SK-N-SH (cell line): ENCODE data around the gene COX7A1. TPM values are rescaled to one million over a fixed set of nuclear protein-coding genes. Genes with fewer than 3 reads are reported as not detected.

Source experiments
- CTCF ChIA-PET: fragments of 300-600, 350-600 bp; formaldehyde crosslinking; extraction: SDS; loops from one replicate; lab custom pipeline; 2021; lab: Yijun Ruan, JAX
- POLR2A ChIA-PET: fragments of 350-600 bp; sonication (Branson Sonifier 250); formaldehyde crosslinking; extraction: SDS; loops from one replicate; lab custom pipeline; 2020; ENCODE audit warnings: antibody characterized with exemption, inconsistent platforms; lab: Yijun Ruan, JAX
- DNase-seq: peaks from one replicate; pipeline ENCODE4 v3.0.0; 2012
- H2AFZ ChIP-seq: fragments of 200-600 bp; sonication (generic); 2 replicates; pipeline ENCODE4 v1.8.1; 2016; ENCODE audit warnings: antibody characterized with exemption, mild to moderate bottlenecking, low read depth
- H3F3A ChIP-seq: fragments of 200-600 bp; sonication (generic); replicated peaks from 2 replicates; pipeline ENCODE3; 2016; ENCODE audit warnings: antibody characterized with exemption, mild to moderate bottlenecking; ENCODE audit not compliant: insufficient read depth
- H3K27ac ChIP-seq, 2 experiments: fragments of 200-500 bp in 1 of 2; fragments of 200-600 bp in 1 of 2; sonication (Bioruptor generic) in 1 of 2; sonication (generic), shearing (Covaris generic) in 1 of 2; 2 replicates each; pipeline versions ENCODE4 v1.5.1 to v1.6.1; 2014 to 2016; ENCODE audit warnings: low read depth in 2 of 2, inconsistent platforms in 1 of 2, low read length in 1 of 2, mild to moderate bottlenecking in 1 of 2, mixed read lengths in 1 of 2
- H3K27me3 ChIP-seq: fragments of 200-600 bp; sonication (generic), shearing (Covaris generic); 2 replicates; pipeline ENCODE4 v1.6.1; 2016; ENCODE audit warnings: mixed run types; ENCODE audit not compliant: insufficient read depth
- H3K36me3 ChIP-seq, 2 experiments: fragments of 200-500 bp in 1 of 2; fragments of 200-600 bp in 1 of 2; sonication (Bioruptor generic) in 1 of 2; sonication (generic) in 1 of 2; replicated peaks in 1 of 2; 2 replicates each; pipeline versions ENCODE3 to v1.5.1; 2014 to 2016; ENCODE audit warnings: low read length in 1 of 2, mild to moderate bottlenecking in 1 of 2; ENCODE audit not compliant: insufficient read depth in 2 of 2, control insufficient read depth in 1 of 2
- H3K4me1 ChIP-seq, 2 experiments: fragments of 200-500 bp in 1 of 2; fragments of 200-600 bp in 1 of 2; sonication (Bioruptor generic) in 1 of 2; sonication (generic), shearing (Covaris generic) in 1 of 2; 2 replicates each; pipeline versions ENCODE4 v1.5.1 to v1.6.1; 2014 to 2016; ENCODE audit warnings: low read depth in 1 of 2, low read length in 1 of 2, mixed run types in 1 of 2; ENCODE audit not compliant: insufficient read depth in 2 of 2, control insufficient read depth in 1 of 2
- H3K4me2 ChIP-seq: fragments of 200-600 bp; sonication (generic), shearing (Covaris generic); 2 replicates; pipeline ENCODE4 v1.6.1; 2017; ENCODE audit warnings: mixed run types
- H3K4me3 ChIP-seq, 2 experiments: fragments of 200-500 bp in 1 of 2; fragments of 200-600 bp in 1 of 2; sonication (Bioruptor generic) in 1 of 2; sonication (generic), shearing (Covaris generic) in 1 of 2; 2 replicates each; pipeline versions ENCODE4 v1.5.1 to v1.8.1; 2014 to 2016; ENCODE audit warnings: low read depth in 2 of 2, inconsistent platforms in 1 of 2, low read length in 1 of 2, mild to moderate bottlenecking in 1 of 2, mixed read lengths in 1 of 2, moderate library complexity in 1 of 2
- H3K79me2 ChIP-seq: fragments of 200-600 bp; sonication (generic); 2 replicates; pipeline ENCODE4 v1.8.1; 2017; ENCODE audit warnings: mild to moderate bottlenecking; ENCODE audit not compliant: insufficient read depth
- H3K9ac ChIP-seq: fragments of 200-600 bp; sonication (generic); 2 replicates; pipeline ENCODE4 v1.6.1; 2017; ENCODE audit warnings: mixed run types
- H3K9me2 ChIP-seq: fragments of 200-600 bp; sonication (generic); 2 replicates; pipeline ENCODE4 v1.6.1; 2017; ENCODE audit warnings: mixed run types
- H3K9me3 ChIP-seq: fragments of 200-600 bp; sonication (generic); 2 replicates; pipeline ENCODE4 v1.6.1; 2017; ENCODE audit warnings: mixed run types, mild to moderate bottlenecking, moderate library complexity
- H4K20me1 ChIP-seq: fragments of 200-600 bp; sonication (generic); 2 replicates; pipeline ENCODE4 v1.6.1; 2017; ENCODE audit warnings: mild to moderate bottlenecking, mixed run types; ENCODE audit not compliant: insufficient read depth
- ELF1 ChIP-seq: IDR thresholded peaks from 2 replicates; pipeline ENCODE4 v1.4.0; 2012
- NRF1 ChIP-seq: IDR thresholded peaks from 2 replicates; pipeline ENCODE4 v1.6.1; 2012; ENCODE audit warnings: low read depth, mild to moderate bottlenecking, low read length
- PBX3 ChIP-seq: IDR thresholded peaks from 2 replicates; pipeline ENCODE4; 2012
- RCOR1 ChIP-seq: fragments of 150-350 bp; IDR thresholded peaks from 2 replicates; pipeline ENCODE4 v1.6.1; 2017; ENCODE audit warnings: antibody characterized with exemption, low read length
- RXRA ChIP-seq: IDR thresholded peaks from 2 replicates; pipeline ENCODE4 v1.4.0; 2012; ENCODE audit warnings: low read depth, mild to moderate bottlenecking, borderline replicate concordance
- TCF12 ChIP-seq: IDR thresholded peaks from 2 replicates; pipeline ENCODE4 v1.4.0; 2012
- WGBS: methylation state at CpG from one replicate; pipeline ENCODE4 v1.1.6; 2017; ENCODE audit warnings: low lambda C conversion rate; 5-methylcytosine and 5-hydroxymethylcytosine counted together
- polyA plus RNA-seq, 3 experiments: library from polyadenylated mRNA; depleted of rRNA; stranded (reverse); fragments of >200 nt; gene quantifications; 2 replicates each; pipeline ENCODE4 v1.2.3, GENCODE V29; 2012

The COX7A1 gene
- polyA plus RNA-seq, 1 of the 3 experiments (the other 2 are of a cell fraction), result not detected

GRCh38 chr19:36101550-36102327 is 50.5 kb downstream of the COX7A1 start:
- CTCF ChIA-PET, result no interaction called here
- POLR2A ChIA-PET, result no interaction called here
- Histone ChIP-seq H3K27ac (no peak overlapping the region), H3K4me1 (no peaks in the 10 kb centered on the region), H3K9ac (no peak overlapping the region), H3K4me3 (no peak overlapping the region), H3K36me3 (peaks cover 3 to 5% of the 10 kb centered on the region in 2 experiments), H3K9me2 (no peaks in the 10 kb centered on the region), H4K20me1 (no peaks in the 10 kb centered on the region), H3K27me3 (no peaks in the 10 kb centered on the region), H3K79me2 (no peaks in the 10 kb centered on the region), H3K4me2 (no peak overlapping the region), H3F3A (no peaks in the 10 kb centered on the region), H3K9me3 (no peaks in the 10 kb centered on the region), H2AFZ (no peak overlapping the region)
- WGBS, result 94% methylated on average over 24 of the region's 27 CpGs
- DNase-seq, result no peak
- no peak for TF ChIP-seq RXRA
- TF ChIP-seq RCOR1, result no peak
- TF ChIP-seq TCF12, result no peak
- TF ChIP-seq ELF1, result no peak
- no peak for TF ChIP-seq PBX3
- no peak for TF ChIP-seq NRF1

Other genes with a start within 250 kb of the COX7A1 start
- gene HCST, start 249.9 kb downstream of the COX7A1 start, polyA plus RNA-seq (2012; rRNA removed), result 0.59 and 0.76 TPM in 2 replicates
- gene TYROBP, start 244.2 kb downstream of the COX7A1 start, polyA plus RNA-seq (2012; rRNA removed), result not detected in 2 replicates
- gene LRFN3, start 216.1 kb downstream of the COX7A1 start, polyA plus RNA-seq (2012; rRNA removed), result 2.1 and 5.4 TPM in 2 replicates
- 22.5 and 25.3 TPM in 2 replicates for gene SDHAF1, start 157.3 kb downstream of the COX7A1 start, polyA plus RNA-seq (2012; rRNA removed)
- gene SYNE4, start 143.6 kb downstream of the COX7A1 start, polyA plus RNA-seq (2012; rRNA removed), result 0.48 and 0.58 TPM in 2 replicates
- gene ALKBH6, start 138.2 kb downstream of the COX7A1 start, polyA plus RNA-seq (2012; rRNA removed), result 29.9 and 30.7 TPM in 2 replicates
- 7.1 and 13.1 TPM in 2 replicates for gene CLIP3, start 119.6 kb downstream of the COX7A1 start, polyA plus RNA-seq (2012; rRNA removed)
- 6.2 and 6.3 TPM in 2 replicates for gene THAP8, start 98.2 kb downstream of the COX7A1 start, polyA plus RNA-seq (2012; rRNA removed)
- gene WDR62, start 97.5 kb downstream of the COX7A1 start, polyA plus RNA-seq (2012; rRNA removed), result 5.0 and 5.3 TPM in 2 replicates
- gene OVOL3, start 41.3 kb downstream of the COX7A1 start, polyA plus RNA-seq (2012; rRNA removed), result 0.18 TPM in 1 of 2 replicates, not detected in the other
- gene POLR2I, start 37.6 kb downstream of the COX7A1 start, polyA plus RNA-seq (2012; rRNA removed), result 54.8 and 140 TPM in 2 replicates
- 566 and 712 TPM in 2 replicates for gene TBCB, start 37.0 kb downstream of the COX7A1 start, polyA plus RNA-seq (2012; rRNA removed)
- gene CAPNS1, start 12.4 kb downstream of the COX7A1 start, polyA plus RNA-seq (2012; rRNA removed), result 999 and 1,027 TPM in 2 replicates
- gene ZNF565, start 62.2 kb upstream of the COX7A1 start, polyA plus RNA-seq (2012; rRNA removed), result 1.5 and 1.9 TPM in 2 replicates
- 25.4 and 35.8 TPM in 2 replicates for gene ZNF146, start 62.7 kb upstream of the COX7A1 start, polyA plus RNA-seq (2012; rRNA removed)
- 1.1 and 2.5 TPM in 2 replicates for gene ZFP14, start 226.8 kb upstream of the COX7A1 start, polyA plus RNA-seq (2012; rRNA removed)